Heart left ventricle (tissue), 13 donors: ENCODE data around the gene CACNG7.

Experiments used
- CTCF ChIP-seq, 12 donors: fragments of 200-600 bp; sonication (generic) in 4 of 12; IDR thresholded peaks; one replicate each; pipeline versions ENCODE4 v1.5.0 to v1.8.0; 2018 to 2022; ENCODE audit warnings: antibody characterized with exemption in 12 of 12, mild to moderate bottlenecking in 5 of 12
- POLR2A ChIP-seq, 2 donors: fragments of 450-650 bp; IDR thresholded peaks; one replicate each; pipeline ENCODE4 v1.6.1; 2017; ENCODE audit warnings: antibody characterized with exemption in 2 of 2, mild to moderate bottlenecking in 2 of 2, moderate library complexity in 2 of 2
- donor health status: ischemic (EF 13 %, LVEDD 7.1; RV severe dilation, severe dysfunction).
- donor health status: DM: no; HTN: yes; CAD: no.
- donor health status: DM: no; HTN: no; CAD: no.
- donor health status: ischemic (EF 25% LVEDD 6.9; RV normal size, moderate dysfunction).
- donor health status: ischemic (EF 25% LVEDD 5.7; RV mildly dilated, moderate dysfunction).
- donor health status: ischemic (EF 35%, LVEDD 5.7; RV mildly dilated, moderate dysfunction).
- donor health status: nonischemic (EF 11% LVEDD 7.7; RV severe dilation, severe dysfunction).
- donor health status: DM: yes; HTN: yes; CAD: no.
- donor health status: PGD.
- donor health status: ischemic (EF 29% LVEDD 5.4; RV normal size, mild dysfunction).
- donor health status: nonischemic (EF 23%, LVEDD 6.1; RV moderate dilation, normal function).

- TF ChIP-seq POLR2A (IDR thresholded peaks at IDR 0.05) (no peak), CTCF (IDR thresholded peaks at IDR 0.05) (no peak)
Measured at GRCh38 chr19:53953383-53953782, 44.3 kb downstream of the CACNG7 start.
